Bone marrow (tissue), 2 donors: ENCODE measurements around the gene CTDSP2.
A peak's percentile ranks its signal among the peaks of the same experiment; 100 is the strongest.

ENCODE experiments used
- DNase-seq, 2 donors: peaks; one replicate each; lab custom pipeline; 2025; lab: John Stamatoyannopoulos, UW

The CTDSP2 gene

GRCh38 chr12:57816001-57816854, 30.3 kb downstream of the CTDSP2 start:
- DNase-seq = no peak

DNA sequence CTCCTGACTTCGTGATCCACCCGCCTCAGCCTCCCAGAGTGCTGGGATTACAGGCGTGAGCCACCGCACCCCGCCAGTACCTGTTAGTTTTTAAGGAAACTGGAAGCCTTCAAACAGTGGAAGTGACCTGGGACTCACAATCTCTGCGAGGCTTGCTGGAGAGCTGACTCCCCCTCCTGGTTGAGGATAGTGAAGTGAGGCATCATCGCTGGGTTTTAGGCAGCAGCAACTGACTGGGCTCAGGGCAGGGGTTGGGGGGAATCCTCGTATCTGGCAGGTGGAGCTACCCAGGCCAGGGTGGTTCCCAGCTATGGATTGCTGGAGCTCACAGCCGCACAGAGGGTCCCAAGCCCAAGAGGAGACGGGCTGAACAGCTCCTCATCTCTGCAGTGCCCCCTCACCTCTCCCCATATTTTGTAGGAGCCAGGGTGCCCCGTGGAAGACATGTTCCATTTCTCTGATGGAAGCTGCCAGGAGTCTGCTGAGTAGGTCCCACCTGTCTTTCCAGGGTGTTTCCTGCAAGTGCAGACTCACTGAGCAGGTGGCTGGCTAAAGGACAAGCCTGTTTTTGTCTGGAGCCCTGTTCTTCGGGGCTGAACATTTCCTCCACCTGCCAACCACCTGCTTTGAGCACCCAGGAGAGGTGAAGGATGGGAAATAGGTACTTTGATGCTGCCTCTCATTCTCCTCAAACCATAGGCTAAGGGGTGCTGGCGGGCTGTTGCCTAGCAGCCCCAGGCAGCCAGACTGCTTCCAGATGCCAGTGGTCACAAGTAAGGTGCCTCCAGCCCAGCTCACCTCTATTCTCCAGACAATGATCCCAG, 31.1 kb downstream of the CTDSP2 start:
- DNase-seq = no peak

GRCh38 chr12:57813971-57814772, 32.4 kb downstream of the CTDSP2 start:
- DNase-seq = no peak

GRCh38 chr12:57813111-57813970, 33.2 kb downstream of the CTDSP2 start:
- no peak for DNase-seq

DNA sequence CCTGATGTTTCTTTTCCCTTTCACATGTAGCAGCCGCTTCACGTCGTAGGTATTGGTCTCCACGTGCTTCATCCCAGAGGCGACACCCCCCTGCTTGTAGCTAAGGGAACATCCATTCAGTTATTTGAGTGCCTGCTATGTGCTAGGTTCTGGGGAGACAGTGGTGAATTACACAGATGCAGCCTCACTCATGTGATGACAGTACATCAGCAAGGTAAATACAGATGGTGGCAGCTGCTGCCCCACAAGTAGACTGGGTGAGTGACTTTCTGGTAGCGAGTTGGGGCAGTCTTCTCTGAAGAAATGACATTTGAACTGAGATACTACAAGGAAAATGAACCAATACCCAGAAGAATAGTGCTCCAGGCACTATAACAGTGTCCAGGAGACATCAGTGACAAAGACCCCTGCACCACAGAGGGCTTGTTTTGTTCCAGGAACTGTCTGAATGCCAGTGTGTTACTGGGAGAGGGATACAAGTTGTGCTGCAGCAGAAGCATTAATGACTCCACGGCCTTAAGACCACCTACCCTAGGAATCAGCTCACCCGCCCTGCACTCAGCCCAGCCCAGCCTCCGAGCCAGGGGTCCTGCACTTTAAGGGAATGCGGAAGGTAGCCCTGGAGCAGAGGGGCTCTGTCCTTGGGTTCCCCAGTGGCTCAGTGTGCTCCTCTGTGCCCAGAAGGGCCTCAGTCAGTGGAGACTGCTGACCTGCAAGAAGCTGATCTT, 35.3 kb downstream of the CTDSP2 start:
- DNase-seq = no peak

DNA sequence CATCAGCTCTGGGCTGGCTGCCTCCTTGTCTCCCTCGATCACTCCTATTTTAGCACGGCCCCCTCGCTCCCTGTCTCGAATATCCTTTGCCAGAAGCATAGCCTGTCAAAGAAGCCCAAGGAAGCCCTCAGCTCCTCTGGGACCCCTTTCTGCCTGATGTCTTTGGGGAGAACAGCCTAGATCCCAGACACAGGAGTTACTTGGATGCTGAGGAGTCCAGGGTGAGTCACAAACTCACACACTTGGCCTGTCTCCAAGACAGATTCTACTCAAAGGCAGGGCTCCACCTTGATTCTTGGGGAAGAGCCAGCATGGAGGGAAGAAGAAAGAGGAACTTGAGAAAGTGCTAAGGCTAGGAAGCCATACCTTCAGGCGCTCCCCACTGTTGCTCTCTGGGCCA, 36.1 kb downstream of the CTDSP2 start:
- no peak for DNase-seq

- no peak for DNase-seq
Observed at GRCh38 chr12:57809425-57809824, 37.1 kb downstream of the CTDSP2 start.

- no peak for DNase-seq
Observed at GRCh38 chr12:57808351-57808750, 38.2 kb downstream of the CTDSP2 start.

DNA sequence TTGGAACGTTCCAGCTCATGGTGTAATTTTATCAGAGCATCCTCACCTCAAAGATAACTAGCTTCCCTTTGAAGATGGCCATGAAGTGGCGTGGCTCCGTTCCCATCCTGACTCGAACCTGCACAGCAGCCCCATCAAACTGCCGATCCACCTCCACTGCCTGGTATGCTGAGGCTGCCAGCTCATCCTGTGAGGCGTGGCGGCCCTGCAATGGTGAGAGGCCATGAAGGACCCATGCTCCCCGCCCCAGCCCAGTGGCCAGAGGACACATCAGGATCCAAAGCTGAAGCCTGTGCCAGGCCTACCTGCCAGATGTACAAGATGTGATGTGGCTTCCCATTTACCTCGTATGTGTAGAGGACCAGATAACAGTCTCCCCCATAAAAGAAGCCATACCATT, 39.2 kb downstream of the CTDSP2 start:
- no peak for DNase-seq

GRCh38 chr12:57806677-57807076, 39.9 kb downstream of the CTDSP2 start:
- DNase-seq = no peak

- DNase-seq = no peak
Observed at GRCh38 chr12:57803319-57803893, 43.1 kb downstream of the CTDSP2 start.

DNA sequence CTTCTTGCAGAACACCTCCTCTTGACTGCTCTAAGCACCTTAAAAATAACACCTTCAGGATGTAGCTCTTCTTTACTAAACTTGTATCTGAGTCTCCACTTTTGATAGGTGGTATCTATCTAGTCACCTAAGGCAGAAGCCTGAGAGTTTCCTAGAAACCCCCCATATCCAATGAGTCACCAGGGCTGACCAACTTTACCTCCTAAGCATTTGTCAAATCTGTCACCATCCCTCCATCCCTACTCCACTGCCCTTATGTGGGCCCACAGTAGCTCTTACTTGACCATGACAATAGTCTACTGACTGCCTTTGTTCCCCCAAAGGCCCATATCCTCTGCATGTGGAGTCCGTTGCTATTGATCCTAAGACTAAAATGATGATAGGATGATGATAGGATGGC, 43.9 kb downstream of the CTDSP2 start:
- no peak for DNase-seq

- DNase-seq = no peak
Observed at GRCh38 chr12:57800965-57801364, 45.6 kb downstream of the CTDSP2 start.

- DNase-seq = peak in 1 of 2 donors; percentile 47
Observed at GRCh38 chr12:57797933-57798332, 48.6 kb downstream of the CTDSP2 start.

GRCh38 chr12:57796996-57797395, 49.5 kb downstream of the CTDSP2 start:
- DNase-seq = no peak

DNA sequence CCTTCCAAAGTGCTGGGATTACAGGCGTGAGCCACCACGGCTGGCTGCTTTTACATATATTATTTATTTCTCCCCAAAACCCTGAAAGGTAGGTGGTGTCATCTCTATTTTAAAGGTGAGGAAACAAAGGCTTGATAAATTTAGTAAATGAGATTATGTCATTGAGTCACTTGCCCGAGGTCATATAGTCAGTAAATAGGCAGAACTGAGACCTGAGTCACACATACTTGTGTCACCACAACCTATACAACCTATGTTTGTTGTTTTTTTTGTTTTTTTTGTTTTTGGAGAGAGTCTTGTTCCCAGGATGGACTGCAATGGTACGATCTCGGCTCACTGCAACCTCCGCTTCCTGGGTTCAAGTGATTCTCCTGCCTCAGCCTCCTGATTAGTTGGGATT, 51.2 kb downstream of the CTDSP2 start:
- DNase-seq = no peak

DNA sequence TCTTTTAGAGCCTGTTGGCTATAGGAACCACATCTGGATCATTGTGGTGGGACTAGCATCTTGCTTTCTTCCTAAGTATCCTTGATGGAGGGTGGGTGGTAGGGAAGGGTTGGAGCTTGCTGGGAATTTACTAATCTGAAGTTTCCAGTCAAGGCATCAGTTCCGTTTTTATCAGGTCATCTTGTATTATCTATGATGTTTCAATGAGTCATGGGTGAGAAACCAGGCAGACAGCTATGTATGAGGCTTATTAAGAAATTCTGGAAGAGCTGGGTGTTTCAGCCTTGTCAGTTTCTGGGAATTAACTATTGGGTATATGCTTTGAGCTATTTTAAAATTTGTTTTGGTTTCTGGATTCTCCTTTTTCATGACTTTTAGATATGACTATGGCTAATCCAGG, 52.6 kb downstream of the CTDSP2 start:
- DNase-seq = no peak

GRCh38 chr12:57783861-57784260, 62.7 kb downstream of the CTDSP2 start:
- no peak for DNase-seq

- no peak for DNase-seq
Observed at GRCh38 chr12:57783466-57783801, 63.1 kb downstream of the CTDSP2 start.
